Sigmoid colon (tissue), 4 donors: ENCODE data around the gene C11orf52.

Source experiments
- EP300 ChIP-seq, 4 donors: sonication (generic); formaldehyde crosslinking; IDR thresholded peaks; one replicate each; pipeline ENCODE4 v1.6.1; 2017; ENCODE audit warnings: antibody characterized with exemption in 4 of 4
- POLR2A ChIP-seq, 2 donors: fragments of 450-650 bp; IDR thresholded peaks; one replicate each; pipeline ENCODE4 v1.6.1; 2016; ENCODE audit warnings: antibody characterized with exemption in 2 of 2, mild to moderate bottlenecking in 2 of 2, moderate library complexity in 2 of 2
- TF ChIP-seq, protein P1 (sequence below), 4 experiments: fragments of 450-650 bp in 3 of 4; fragments of 200-600 bp in 1 of 4; IDR thresholded peaks; one replicate each; pipeline ENCODE4 v1.5.1; 2016 to 2019; ENCODE audit warnings: antibody characterized with exemption in 4 of 4, mild to moderate bottlenecking in 3 of 4, moderate library complexity in 2 of 4

DNA sequence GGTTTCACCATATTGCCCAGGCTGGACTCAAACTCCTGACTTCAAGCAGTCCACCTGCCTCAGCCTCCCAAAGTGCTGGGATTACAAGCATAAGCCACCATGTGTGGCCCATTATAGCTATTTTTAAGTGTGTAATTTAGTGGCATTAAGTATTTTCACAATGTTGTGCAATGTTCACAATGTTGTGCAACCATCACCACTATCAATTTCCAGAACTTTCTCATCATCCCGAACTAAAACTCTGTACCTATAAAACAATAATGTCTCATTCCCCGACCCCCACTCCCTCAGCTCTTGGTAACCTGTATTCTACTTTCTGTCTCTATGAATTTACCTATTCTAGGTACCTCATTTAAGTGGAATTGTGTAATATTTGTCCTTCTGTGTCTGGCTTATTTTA lies 31.9 kb upstream of the C11orf52 start:
- TF ChIP-seq, protein P1, sequence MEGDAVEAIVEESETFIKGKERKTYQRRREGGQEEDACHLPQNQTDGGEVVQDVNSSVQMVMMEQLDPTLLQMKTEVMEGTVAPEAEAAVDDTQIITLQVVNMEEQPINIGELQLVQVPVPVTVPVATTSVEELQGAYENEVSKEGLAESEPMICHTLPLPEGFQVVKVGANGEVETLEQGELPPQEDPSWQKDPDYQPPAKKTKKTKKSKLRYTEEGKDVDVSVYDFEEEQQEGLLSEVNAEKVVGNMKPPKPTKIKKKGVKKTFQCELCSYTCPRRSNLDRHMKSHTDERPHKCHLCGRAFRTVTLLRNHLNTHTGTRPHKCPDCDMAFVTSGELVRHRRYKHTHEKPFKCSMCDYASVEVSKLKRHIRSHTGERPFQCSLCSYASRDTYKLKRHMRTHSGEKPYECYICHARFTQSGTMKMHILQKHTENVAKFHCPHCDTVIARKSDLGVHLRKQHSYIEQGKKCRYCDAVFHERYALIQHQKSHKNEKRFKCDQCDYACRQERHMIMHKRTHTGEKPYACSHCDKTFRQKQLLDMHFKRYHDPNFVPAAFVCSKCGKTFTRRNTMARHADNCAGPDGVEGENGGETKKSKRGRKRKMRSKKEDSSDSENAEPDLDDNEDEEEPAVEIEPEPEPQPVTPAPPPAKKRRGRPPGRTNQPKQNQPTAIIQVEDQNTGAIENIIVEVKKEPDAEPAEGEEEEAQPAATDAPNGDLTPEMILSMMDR (IDR thresholded peaks at IDR 0.05) = no peak
- TF ChIP-seq EP300 (IDR thresholded peaks at IDR 0.05) = no peak
- TF ChIP-seq POLR2A (IDR thresholded peaks at IDR 0.05) = no peak
